Coronary artery (tissue), 2 donors: ENCODE results near the gene RBM27.
"Not testable (repeated sequence)": the region's sequence is repeated elsewhere in the genome, so short reads cannot be mapped to it uniquely, and the experiment has no call there.

Source experiments
- DNase-seq: peaks from one replicate; pipeline ENCODE4 v3.0.0-alpha.2; 2017; ENCODE audit warnings: low spot score
- H3K27ac ChIP-seq, 2 donors: fragments of 200-600 bp; sonication (generic); one replicate each; pipeline ENCODE4 v1.5.1; 2016 to 2019
- H3K4me3 ChIP-seq: fragments of 200-600 bp; sonication (generic); 2 replicates; pipeline ENCODE4 v1.5.1; 2016; ENCODE audit warnings: mild to moderate bottlenecking, moderate library complexity
- TF ChIP-seq, protein P1 (sequence below): fragments of 200-600 bp; sonication (generic); IDR thresholded peaks from one replicate; pipeline ENCODE4 v1.5.1; 2019; ENCODE audit warnings: antibody characterized with exemption

Gene RBM27, protein sequence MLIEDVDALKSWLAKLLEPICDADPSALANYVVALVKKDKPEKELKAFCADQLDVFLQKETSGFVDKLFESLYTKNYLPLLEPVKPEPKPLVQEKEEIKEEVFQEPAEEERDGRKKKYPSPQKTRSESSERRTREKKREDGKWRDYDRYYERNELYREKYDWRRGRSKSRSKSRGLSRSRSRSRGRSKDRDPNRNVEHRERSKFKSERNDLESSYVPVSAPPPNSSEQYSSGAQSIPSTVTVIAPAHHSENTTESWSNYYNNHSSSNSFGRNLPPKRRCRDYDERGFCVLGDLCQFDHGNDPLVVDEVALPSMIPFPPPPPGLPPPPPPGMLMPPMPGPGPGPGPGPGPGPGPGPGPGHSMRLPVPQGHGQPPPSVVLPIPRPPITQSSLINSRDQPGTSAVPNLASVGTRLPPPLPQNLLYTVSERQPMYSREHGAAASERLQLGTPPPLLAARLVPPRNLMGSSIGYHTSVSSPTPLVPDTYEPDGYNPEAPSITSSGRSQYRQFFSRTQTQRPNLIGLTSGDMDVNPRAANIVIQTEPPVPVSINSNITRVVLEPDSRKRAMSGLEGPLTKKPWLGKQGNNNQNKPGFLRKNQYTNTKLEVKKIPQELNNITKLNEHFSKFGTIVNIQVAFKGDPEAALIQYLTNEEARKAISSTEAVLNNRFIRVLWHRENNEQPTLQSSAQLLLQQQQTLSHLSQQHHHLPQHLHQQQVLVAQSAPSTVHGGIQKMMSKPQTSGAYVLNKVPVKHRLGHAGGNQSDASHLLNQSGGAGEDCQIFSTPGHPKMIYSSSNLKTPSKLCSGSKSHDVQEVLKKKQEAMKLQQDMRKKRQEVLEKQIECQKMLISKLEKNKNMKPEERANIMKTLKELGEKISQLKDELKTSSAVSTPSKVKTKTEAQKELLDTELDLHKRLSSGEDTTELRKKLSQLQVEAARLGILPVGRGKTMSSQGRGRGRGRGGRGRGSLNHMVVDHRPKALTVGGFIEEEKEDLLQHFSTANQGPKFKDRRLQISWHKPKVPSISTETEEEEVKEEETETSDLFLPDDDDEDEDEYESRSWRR

DNA sequence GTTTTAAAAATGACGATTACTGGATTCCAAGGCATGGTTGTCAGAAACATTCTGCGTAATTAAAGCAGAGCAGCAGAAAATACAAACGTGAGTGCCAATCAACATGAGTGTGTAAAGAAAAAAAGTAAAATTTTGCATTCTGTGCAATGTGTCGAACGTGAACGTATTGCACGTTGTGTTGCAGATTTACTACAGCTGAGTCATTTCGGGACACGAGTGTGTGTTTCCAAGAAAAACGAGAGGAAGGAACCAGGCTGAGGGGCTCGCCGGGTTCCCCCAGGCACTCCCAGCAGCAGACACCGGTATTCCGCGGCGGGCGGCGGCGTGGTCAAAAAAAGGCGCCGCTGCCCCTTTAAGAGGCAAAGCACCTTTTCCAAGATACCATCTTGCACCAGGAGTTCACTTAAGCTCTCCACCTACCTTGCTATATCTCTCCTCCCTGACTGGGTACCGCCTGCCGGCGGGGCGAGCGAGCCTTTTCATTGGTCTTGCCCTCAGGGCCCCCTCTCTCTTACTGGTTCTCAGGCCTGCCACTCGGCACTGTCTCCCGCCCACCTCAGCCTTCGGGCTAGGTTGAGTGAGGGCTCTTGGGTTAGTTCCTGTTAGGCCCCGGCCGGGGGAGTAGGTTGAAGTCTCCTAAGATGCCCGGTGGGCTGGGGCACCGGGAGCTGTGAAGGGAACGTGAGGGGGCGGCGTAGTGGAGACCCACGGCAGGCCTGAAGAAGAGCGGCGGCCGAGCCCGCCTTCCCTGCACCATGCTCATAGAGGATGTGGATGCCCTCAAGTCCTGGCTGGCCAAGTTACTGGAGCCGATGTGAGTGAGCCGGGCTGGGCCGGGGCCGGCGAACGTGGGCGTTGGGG lies at the start of gene RBM27:
TSS of gene RBM27 (plus strand) at position 595 of the 861 bp plus-strand sequence. CDS start at position 756, 161 bp downstream.
- DNase-seq, result peak; percentile 98
- TF ChIP-seq, protein P1, sequence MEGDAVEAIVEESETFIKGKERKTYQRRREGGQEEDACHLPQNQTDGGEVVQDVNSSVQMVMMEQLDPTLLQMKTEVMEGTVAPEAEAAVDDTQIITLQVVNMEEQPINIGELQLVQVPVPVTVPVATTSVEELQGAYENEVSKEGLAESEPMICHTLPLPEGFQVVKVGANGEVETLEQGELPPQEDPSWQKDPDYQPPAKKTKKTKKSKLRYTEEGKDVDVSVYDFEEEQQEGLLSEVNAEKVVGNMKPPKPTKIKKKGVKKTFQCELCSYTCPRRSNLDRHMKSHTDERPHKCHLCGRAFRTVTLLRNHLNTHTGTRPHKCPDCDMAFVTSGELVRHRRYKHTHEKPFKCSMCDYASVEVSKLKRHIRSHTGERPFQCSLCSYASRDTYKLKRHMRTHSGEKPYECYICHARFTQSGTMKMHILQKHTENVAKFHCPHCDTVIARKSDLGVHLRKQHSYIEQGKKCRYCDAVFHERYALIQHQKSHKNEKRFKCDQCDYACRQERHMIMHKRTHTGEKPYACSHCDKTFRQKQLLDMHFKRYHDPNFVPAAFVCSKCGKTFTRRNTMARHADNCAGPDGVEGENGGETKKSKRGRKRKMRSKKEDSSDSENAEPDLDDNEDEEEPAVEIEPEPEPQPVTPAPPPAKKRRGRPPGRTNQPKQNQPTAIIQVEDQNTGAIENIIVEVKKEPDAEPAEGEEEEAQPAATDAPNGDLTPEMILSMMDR, result no peak
- Histone ChIP-seq H3K27ac (peak within 1 kb of the TSS; percentile 85 to 94), H3K4me3 (peak within 1 kb of the TSS; percentile 98)

DNA sequence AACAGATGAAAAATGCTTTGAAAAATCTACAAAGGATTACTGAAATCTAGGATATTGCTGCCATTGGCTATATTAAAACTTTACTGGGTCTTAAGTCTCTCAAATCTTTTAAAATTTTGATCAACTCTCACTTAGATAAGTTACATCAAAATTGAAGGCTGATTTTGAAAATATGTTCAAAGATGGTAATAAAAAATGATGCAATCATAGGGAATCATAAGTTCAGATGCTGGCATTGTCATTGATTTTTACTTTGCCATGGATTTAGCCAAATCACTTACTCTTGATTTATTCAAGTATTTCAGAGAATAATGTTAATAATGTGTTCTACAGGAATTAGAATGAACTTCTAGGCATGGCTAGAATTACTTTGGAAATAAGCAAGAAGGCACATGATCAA lies 45.1 kb upstream of the RBM27 start:
- DNase-seq, result no peak
- TF ChIP-seq, protein P1, result no peak
- Histone ChIP-seq H3K4me3 (no peak overlapping the region), H3K27ac (no peak overlapping the region)

DNA sequence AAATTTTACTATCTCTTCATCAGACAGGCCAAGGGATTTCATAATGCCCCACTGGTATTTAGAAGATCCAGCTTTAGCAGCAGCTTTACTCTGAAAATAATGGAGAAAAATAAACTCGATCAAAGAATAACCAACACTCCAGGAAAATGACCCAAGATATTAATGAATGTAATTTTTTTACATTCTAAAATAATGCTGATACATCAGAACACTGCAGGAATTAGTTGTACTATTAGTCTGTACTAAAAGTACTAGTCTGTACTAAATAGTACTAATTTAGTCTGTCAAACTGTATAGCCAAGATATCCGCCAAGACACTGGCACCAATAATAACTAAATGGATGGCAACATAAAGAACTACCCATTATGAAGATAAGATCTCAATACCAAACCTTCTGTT lies 39.0 kb upstream of the RBM27 start:
- TF ChIP-seq, protein P1, result no peak

DNA sequence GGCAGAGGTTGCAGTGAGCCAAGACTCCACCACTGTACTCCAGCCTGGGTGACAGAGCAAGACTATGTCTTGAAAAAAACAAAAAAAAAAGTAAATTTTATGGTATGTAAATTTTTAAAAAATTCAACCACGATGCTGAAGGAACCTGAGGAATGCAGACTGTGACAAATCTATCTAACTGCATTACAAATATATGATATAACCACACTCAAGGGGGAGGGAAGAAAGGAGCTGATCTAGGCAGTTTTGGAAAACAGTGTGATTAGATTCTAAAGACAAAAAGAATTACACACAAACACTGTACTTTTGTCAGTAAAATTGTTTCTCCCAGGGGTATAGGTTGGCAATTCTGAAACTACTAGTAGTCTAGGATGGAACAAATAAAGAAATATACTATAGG lies 37.9 kb upstream of the RBM27 start:
- TF ChIP-seq, protein P1, result no peak
- H3K4me3 ChIP-seq, result no peak overlapping the region
- no peak for DNase-seq
- no peak overlapping the region for H3K27ac ChIP-seq

More for the DNA sequence above, 39.0 kb upstream of the RBM27 start:
- Histone ChIP-seq H3K4me3 (no peak overlapping the region), H3K27ac (no peak overlapping the region)
- no peak for DNase-seq

DNA sequence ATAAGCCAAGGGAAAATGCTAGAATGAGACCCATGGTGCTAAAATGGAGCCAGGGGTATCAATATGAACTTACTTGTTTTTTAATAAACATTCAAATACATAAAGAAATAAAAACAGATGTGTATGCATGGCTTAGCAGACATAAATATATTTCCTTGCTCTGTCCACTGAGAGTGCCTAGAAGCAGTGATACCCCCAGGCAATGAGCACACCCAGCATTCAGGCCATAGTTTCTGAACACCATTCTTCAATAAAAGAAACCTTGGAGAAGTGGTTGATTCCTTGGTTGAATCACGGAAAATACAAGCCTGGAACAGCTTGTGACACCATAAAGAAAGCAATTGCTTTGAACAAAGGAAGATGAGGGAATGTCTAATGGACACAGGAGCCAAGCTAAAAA lies 37.5 kb upstream of the RBM27 start:
- DNase-seq, result no peak
- H3K4me3 ChIP-seq, result no peak overlapping the region
- TF ChIP-seq, protein P1, result no peak
- no peak overlapping the region for H3K27ac ChIP-seq

DNA sequence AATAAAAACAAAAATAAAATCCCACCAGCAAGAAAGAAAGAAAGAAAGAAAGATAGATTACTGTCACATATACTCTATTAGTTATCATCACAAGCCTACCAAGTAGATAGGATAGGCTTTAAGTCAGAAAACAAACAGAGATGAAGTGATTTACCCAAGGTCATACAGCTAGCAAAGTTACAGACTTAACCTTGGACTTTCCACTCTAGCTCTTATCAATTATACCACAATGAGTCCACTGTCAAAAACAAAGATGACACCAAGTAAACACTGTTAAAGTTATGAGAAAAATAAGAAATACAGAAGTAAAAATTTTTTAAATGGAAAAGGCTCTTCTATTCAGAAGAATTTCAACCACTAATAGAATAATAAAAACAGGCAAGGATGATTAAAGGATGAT lies 34.3 kb upstream of the RBM27 start:
- DNase-seq, result no peak
- Histone ChIP-seq H3K4me3 (no peak overlapping the region), H3K27ac (no peak overlapping the region)
- TF ChIP-seq, protein P1, result no peak

DNA sequence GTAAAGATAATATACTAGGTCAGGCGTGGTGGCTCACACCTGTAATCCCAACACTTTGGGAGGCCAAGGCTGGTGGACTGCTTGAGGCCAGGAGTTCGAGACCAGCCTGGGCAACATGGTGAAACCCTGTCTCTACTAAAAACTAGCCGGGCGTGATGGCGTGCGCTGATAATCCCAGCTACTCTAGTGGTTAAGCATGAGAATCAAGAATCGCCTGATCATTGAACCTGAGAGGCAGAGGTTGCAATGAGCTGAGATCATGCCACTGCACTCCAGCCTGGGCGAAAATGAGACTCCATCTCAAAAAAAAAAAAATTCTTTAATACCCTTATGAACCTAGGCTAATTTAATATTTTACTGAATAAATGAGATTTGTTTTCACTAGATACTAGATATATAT lies 30.4 kb upstream of the RBM27 start:
- H3K4me3 ChIP-seq, H3K27ac ChIP-seq, DNase-seq: not testable (repeated sequence)
